ENCODE results near the gene IFIT5.
A peak's percentile ranks its signal among the peaks of the same experiment; 100 is the strongest.
"Not testable (repeated sequence)": the region's sequence is repeated elsewhere in the genome, so short reads cannot be mapped to it uniquely, and the experiment has no call there.

The IFIT5 gene

DNA sequence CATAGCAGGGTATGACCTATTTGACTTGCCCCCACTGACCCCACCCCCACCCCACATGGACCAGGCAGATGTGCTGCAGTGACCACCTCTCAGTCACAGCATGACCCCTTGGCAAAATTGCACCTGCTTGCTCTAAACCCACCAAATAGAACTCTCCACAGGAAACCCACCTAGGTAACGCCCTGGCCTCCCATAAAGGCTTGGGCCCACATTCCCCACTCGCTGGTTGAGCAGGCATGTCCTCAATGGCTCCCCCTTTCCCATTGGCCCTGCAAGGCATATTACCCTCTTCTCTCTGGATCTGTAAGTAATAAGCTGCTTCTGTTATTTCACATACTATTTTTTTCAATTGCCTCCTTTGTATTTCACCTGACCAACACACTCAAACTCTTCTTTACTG, 19.2 kb upstream of the IFIT5 start:
- DNase-seq: no peak

DNA sequence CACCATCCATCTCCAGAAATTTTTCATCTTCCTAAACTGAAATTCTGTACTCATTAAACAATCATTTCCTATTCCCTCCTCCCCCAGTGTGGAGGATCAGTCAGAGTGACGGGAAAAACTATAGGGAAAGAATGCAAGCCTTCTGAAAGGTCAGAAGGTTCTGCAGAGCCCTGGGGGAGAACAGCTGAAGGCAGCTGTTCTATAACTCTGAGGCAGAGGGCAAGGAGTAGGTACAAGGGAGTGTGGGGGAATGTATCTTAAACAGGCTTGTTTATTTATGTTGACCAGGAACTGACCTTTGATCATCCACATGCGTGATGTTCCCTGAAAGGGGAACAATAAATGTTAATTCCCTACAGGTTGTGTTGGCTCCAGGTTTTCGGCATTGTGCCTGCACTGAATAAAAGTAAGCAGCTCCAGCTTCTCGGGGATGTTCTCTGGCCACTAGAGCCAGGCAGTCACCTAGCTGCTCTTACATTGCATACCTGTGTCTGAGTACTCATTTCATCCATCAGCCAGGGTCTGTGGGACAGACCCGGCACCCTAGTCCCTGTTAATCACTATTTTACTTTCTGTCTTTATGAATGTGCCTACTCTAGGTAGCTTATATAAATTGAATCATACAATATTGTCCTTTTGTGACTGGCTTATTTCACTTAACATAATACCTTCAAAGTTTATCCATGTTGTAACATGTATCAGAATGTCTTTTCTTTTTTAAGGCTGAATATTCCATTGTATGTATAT, 16.2 kb upstream of the IFIT5 start:
- no peak for DNase-seq

DNA sequence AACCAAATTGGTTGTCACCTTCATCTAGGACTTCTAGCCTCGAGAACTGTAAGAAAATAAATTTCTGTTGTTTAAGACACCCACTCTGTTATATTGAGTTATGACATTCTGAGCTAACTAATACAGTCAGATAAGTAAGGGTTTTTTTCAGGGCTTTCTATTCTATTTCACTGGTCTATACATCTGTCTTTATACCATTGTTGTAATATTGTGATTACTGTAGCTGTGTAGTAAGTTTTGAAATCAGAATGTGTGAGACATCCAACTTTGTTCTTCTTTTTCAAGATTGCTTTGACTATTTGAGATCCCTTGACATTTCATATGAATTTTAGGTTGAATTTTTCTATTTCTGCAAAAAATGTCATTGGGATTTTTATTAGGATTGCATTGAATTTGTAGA, 14.4 kb upstream of the IFIT5 start:
- DNase-seq: no peak

DNA sequence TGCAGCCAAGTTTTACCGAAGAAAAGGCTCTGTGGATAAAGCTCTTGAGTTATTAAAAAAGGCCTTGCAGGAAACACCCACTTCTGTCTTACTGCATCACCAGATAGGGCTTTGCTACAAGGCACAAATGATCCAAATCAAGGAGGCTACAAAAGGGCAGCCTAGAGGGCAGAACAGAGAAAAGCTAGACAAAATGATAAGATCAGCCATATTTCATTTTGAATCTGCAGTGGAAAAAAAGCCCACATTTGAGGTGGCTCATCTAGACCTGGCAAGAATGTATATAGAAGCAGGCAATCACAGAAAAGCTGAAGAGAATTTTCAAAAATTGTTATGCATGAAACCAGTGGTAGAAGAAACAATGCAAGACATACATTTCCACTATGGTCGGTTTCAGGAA, 11.3 kb upstream of the IFIT5 start:
- DNase-seq: no peak

DNA sequence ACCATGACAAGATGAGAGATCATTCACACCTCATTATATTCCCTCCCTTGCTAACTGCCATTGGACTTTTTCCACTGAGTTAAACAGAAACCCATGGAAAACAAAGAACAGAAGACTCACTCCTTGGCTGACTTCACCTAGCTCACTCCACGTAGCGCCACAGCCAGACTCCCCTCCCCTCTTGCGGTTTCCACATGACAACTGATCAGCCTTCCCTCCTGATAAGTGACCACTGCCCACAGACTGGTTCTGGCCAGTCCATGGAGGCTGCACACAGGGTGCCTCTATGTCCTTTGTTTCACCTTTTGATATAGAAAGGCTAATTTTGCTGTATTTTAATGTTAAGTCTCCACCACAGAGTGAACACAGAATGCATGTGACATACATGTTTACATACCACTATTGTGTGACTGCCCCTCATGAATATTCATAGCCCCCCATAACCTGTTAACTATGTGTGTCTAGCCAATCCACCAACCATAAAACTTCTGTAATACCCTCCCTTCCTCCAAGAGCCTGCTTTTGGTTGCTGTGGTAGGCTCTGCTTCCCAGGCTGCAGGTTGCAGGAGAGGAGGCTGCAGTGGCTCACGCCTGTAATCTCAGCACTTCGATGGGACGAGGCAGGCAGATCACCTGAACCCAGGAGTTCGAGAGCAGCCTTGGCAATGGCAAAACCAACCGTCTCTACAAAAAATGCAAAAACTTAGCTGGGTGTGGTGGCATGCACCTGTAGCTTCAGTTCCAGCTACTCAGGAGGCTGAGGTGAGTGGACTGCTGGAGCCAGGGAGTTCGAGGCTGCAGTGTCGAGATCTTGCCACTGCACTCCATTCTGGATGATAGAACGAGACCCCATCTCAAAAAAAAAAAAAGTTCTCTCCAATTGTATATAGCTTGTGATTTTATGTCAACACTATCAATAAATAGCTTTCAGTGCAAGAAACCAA, 10.0 kb upstream of the IFIT5 start:
- no peak for DNase-seq

DNA sequence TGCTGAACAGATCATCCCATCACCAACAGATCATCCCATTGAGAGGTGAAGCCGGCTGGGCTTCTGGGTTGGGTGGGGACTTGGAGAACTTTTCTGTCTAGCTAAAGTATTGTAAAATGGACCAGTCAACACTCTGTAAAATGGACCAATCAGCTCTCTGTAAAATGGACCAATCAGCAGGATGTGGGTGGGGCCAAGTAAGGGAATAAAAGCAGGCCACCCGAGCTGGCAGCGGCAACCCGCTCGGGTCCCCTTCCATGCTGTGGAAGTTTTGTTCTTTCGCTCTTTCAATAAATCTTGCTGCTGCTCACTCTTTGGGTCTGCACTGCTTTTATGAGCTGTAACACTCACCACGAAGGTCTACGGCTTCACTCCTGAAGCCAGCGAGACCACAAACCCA, 8.2 kb upstream of the IFIT5 start:
- not testable (repeated sequence) for DNase-seq

DNA sequence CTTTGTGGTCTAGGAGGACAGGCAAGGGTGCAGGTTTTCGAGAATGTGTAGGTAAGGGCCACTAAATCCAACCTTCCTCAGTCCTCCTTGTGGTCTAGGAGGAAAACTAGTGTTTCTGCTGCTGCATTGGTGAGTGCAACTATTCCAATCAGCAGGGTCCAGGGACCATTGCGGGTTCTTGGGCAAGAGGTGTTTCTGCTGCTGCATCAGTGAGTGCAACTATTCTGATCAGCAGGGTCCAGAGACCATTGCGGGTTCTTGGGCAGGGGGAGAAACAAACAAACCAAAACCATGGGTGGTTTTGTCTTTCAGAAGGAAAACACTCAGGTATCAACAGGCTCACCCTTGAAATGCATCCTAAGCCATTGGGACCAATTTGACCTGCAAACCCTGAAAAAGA, 6.6 kb upstream of the IFIT5 start:
- DNase-seq: not testable (repeated sequence)

DNA sequence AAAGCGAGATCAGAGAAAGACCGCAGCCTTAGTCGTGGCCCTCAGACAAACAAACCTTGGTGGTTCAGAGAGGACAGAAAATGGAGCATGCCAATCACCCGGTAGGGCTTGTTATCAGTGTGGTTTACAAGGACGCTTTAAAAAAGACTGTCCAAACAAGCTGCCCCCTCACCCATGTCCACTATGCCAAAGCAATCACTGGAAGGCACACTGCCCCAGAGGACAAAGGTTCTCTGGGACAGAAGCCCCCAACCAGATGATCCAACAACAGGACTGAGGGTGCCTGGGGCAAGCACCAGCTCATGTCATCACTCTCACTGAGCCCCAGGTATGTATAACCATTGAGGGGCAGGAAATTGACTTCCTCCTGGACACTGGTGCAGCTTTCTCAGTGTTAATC, 5.1 kb upstream of the IFIT5 start:
- not testable (repeated sequence) for DNase-seq

DNA sequence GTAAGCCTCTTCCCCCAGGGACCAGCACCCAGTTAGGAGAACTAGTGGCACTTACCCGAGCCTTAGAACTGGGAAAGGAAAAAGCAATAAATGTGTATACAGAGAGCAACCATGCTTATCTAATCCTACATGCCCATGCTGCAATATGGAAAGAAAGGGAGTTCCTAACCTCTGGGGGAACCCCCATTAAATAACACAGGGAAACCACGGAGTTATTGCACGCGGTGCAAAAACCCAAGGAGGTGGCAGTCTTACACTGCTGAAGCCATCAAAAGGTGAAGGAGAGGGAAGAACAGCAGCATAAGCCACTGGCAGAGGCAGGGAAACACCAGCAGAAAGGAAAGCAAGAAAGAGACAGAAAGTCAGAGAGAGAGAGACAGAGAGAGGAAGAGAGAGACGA, 3.8 kb upstream of the IFIT5 start:
- DNase-seq: not testable (repeated sequence)

DNA sequence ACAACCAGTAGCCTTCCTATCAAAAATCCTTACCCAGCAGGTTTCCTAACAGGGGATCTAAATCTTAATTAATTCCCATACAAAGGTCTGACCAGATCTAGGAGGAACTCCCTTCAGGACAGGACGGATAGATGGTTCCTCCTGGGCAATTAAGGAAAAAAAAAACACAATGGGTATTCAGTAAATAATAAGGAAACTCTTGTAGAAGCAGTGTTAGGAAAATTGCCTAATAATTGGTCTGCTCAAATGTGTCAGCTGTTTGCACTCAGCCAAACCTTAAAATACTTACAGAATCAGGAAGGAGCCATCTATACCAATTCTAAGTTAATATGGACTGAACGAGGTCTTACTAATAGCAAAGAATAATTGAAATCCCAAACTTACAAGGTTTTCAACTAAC, 3.2 kb upstream of the IFIT5 start:
- not testable (repeated sequence) for DNase-seq

DNA sequence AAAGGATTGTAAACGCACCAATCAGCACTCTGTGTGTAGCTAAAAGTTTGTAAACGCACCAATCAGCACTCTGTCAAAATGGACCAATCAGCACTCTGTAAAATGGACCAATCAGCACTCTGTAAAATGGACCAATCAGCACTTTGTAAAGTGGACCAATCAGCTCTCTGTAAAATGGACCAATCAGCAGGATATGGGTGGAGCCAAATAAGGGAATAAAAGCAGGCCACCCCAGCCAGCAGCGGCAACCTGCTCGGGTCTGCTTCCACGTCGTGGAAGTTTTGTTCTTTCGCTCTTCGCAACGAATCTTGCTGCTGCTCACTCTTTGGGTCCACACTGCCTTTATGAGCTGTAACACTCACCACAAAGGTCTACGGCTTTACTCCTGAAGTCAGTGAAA, 2.1 kb upstream of the IFIT5 start:
- DNase-seq: not testable (repeated sequence)

DNA sequence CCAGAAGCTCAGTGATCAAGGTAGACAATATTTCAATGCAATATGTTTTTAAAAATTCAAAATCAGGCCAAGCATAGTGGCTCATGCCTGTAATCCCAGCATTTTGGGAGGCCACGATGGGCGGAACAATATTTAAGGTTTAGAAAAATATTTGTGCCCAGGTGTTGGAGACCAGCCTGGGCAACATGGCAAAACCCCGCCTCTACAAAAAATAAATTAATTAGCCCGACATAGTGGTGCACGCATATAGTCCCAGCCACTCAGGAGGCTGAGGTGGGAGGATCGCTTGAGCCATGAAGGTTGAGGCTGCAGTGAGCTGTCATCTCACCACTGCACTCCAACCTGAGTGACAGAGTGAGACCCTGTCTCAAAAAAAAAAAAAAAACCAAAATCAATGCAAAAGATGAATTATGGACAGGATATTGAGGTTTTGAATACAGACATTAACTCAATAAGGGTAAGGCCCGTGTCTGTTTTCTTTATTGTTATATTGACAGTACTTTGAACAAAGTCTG, 913 bp upstream of the IFIT5 start:
- DNase-seq: no peak

DNA sequence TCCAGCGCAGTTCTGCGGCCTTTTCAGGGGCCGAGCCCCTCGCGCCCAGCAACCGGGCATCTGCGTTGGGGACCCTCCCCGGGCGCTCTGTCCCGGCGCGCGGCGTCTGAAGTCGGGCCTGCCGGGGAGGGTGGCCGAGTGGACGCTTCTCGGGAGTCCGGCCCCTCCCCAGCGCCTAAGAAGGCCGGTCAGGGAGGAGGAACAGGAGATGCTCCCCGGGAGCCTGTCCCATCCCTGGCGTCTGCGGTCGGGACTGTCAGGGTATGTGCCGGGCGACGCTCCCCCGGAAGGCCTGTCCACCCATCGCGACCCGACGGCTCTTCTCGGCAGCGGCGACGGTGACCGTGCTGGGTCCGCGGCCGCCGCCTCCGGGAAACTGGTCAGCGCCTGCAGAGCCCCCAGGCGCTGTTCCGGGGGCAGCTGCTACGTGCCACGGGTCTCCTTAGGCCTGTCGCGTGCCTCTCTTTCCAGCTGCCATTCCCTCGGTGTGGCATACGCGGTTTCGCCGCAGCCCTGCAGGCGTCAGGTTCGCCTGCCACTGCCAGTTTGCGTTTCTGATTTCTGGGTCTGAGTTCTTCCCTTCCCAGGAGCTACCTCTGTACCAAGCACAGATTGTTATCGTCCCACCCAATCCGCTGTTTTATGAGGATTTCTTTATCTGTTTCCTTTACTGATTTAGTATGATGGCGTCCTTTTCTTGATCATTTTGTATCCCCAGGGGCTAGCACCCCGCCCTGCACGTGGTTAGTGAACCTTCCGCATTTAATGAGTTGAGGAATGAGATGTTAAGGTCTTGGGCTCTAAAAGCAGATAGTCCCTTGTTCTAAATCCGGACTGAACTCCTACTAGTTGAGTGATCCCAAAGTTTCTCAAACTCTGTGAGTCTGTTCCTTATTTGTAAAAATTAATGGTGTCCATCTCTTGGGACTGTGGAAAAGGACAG, 782 bp downstream of the IFIT5 start:
- peak; percentile 79 for DNase-seq

DNA sequence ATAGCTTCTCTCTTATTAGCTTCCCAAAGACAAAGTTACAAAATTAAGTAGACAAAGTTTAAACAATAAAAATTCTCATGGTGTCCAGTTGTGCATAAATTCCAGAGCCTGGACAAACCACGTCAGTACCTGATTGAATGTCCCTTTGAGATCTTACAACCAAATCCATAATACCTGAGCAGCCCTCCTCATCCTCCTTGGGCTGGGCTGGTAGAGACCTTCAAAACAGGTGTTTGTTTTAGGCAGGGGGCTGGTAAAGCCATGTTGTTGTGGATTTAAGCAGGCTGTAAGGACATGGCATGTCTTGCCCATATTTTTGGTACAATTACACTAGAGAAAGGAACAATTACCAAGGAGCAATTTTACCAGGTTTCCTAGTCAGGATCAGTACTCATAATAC, 2.1 kb downstream of the IFIT5 start:
- no peak for DNase-seq

DNA sequence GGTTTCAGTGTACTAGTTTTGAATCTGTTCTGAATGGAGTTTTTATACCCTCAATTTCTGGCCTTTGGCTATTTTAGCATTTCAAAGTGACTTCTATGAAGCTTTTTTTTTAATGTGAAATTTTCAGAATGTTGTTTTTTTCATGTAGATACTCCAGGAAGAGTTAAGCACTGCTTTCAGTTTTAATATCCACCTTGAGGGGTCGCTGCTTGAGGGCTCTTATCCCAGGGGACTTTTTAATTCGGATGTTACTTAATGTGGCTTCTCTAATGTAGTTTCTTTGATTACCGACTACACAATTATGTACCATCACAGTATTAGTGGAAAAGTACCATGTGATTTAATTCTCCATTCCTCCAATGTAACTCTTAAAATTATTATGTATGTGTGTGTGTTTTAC, 5.2 kb downstream of the IFIT5 start:
- DNase-seq: no peak

DNA sequence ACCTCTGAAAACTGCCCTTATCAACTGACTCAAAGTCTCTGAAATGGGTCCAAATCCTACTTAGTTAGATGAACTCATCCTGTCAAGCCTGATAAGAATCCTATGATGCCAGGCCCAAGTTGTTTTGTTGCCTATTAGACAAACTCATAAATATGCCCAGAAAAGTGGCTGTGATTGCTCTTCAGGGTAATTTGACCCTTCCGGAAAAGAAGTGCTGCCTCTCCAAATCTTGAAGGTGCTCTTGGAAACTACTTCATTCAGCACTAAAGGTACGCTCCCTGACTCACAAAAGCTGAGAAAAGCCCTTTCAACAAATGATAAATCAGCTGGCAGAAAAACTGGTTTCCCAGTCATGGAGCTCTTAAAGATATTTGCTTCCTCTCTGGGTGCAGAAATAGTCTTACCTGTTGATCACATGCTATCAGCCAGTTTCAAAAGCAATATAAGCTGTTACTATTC, 6.7 kb downstream of the IFIT5 start:
- DNase-seq: no peak

DNA sequence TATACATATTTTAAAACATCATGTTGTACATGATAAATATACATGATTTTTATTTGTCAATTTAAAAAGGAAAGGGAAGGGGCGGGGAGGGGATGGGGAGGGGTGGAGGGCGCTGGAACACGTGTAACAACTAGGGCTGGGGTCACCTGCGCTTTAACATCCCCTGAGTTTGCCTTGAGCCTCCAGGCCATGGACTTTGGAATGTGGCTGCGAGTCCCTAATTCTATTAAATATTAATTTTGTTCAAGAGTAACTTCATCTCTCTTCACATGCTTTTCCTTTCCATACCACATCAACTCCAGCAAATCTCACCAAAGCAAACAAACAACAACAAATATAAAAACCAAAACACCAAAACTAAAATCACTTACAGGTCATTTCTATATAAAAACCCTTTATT, 10.6 kb downstream of the IFIT5 start:
- DNase-seq: no peak

DNA sequence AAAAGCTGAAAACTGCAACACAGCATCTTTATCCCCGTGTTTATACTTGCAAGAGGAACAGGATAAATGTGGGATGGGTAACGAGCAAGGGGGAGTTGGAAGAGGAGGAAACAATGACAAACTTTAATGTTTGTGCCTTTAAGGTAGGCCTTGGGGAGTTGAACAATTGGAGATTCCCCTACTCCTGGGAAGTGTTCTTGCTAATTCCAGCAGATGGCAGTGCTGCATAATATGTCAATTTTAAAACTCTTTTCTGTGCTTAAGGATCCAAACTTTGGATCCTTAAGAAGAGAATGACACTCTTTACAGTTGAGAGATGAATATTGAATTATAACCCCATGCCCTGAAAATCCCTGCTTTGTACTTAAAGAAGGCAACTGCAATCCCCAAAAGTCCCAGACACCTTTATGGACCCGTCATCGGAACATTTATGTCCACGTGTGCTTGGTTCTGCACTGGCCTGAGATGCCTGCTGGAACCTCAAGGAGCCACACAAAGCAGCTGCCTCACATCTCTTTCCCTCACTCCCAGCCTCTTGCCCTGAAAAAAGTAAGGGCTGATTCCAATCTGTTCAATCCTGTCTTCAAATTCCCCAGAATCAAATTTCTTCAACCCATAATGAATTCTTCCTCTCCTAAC, 12.0 kb downstream of the IFIT5 start:
- no peak for DNase-seq

DNA sequence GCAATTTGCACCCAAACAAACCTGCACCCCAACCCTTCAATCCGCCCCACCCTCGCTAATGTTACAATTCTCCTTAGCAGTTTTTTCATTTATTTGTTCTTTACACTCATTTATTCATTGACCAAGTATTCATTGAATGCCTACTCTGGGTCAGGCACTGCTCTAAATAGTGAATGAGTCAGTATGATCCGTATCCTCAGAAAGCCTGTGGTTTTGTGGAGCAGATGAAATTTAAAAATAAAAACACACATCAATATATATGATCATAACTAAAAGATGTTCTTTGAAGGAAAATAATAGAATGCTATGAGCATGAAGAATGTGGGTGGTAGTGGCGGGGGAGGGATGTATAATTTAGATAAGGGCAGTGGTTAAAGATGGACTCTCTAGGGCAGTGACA, 13.3 kb downstream of the IFIT5 start:
- DNase-seq: no peak

DNA sequence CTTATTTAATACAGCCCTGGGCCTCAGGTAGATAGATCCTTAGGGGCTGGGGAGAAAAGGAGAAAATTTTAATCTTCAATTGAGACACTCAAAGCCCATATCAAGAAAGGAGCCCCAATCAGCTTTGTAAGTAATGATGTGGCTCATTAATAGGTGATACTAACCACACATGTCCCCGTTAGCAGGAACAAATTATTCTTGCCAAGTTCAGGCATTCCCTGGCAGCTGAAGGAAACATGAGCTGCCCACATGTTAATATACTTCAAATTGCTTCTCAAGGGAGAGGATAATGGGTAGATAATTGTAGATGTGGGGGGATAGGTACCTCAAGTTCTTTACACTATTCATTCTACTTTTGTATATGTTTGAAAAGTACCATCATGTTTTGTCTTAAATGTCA, 14.5 kb downstream of the IFIT5 start:
- DNase-seq: no peak

DNA sequence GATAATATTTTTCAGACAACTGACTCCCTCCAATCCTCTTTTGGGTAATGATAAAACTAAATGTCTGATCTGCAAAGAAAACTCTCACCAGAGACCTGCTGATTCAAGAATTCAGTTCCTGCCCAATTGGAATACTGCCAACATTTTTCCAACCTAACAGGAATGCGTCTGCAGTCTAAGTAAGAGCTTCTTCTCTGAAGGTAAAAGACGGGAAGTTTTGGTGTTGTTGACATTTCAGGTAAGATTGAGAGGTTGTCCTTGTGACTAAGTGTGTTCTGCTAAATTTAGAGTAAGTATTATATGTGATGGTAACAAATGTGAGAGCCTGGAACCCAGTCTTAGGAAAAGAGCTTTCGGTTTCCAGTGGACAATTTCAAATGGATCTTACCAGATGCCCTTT, 17.6 kb downstream of the IFIT5 start:
- DNase-seq: no peak

DNA sequence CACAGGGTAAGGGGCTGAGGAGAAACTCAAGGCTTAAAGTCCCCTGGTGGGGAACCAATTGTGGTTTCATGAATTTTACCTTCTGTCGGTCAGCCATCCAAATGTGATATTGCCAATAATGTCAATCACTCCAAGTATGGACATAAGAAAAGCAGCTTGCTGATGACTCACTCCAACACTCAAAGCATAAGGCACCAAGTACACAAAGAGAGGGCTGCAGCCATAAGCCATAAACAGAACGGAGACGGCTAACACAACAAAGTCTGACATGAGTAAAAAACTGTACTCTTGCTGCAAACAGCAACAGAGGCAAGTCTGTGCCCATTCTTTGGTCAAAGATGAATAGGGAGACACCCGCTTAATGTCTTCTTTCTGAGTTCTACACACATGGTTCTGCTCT, 24.2 kb downstream of the IFIT5 start:
- DNase-seq: no peak
